Measurements from ENCODE around the gene CAPG. TPM values are rescaled to one million over a fixed set of nuclear protein-coding genes. Genes with fewer than 3 reads are reported as not detected.
"Not testable (repeated sequence)": the region's sequence is repeated elsewhere in the genome, so short reads cannot be mapped to it uniquely, and the experiment has no call there.

Gene CAPG
- total and polyA plus RNA-seq, 5 experiments from 2014 or later: 5.7 to 18.6 (median 15.7) TPM

- POLR2A ChIA-PET: interaction anchor here (0.9 kb wide), 1 partner anchor 56 kb away, joined by 3 read pairs; the partner anchor contains the start of gene TGOLN2
- Mint-ChIP-seq H3K36me3 (peaks cover 1 to 68% (median 28%) of the 10 kb centered on the region in 3 donors), H3K27ac (peak overlapping the region in 4 of 10 donors; percentile 15 to 83 (median 54)), H3K4me1 (peaks cover 0 to 9% (median 5%) of the 10 kb centered on the region in 4 donors), H3K9me3 (peaks cover 0 to 3% (median 1%) of the 10 kb centered on the region in 9 donors), H3K4me3 (no peak overlapping the region), H3K27me3 (no peaks in the 10 kb centered on the region)
- DNase-seq: no peak
- ATAC-seq: no peak
These were observed 26.3 kb downstream of the CAPG start for GRCh38 chr2:85383850-85384249.

DNA sequence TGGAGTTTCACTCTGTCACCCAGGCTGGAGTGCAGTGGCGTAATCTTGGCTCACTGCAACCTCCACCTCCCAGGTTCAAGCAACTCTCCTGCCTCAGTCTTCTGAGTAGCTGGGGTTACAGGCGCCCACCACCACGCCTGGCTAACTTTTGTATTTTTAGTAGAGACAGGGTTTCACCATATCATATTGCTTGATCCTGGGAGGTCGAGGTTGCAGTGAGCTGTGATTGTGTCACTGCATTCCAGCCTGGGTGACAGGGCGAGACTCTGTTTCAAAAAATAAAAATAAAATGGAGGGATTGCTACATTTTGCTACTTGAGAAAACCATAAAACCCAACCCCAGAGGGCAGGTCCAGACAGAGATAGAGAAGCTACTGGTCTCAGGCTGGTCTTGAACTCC is 27.0 kb downstream of the CAPG start:
- not testable (repeated sequence) for H3K9me3 Mint-ChIP-seq, H3K4me3 Mint-ChIP-seq, ATAC-seq, H3K27me3 Mint-ChIP-seq, H3K4me1 Mint-ChIP-seq, DNase-seq
- H3K27ac Mint-ChIP-seq: peak overlapping the region in 2 of 10 donors; percentile 15 to 30
- peaks cover 8 to 73% (median 35%) of the 10 kb centered on the region in 3 donors for H3K36me3 Mint-ChIP-seq
- POLR2A ChIA-PET: interaction anchor here (0.6 to 0.9 kb wide), 2 partner anchors 55 to 198 kb away, joined by 3 read pairs; partner anchors contain the start of gene TGOLN2

DNA sequence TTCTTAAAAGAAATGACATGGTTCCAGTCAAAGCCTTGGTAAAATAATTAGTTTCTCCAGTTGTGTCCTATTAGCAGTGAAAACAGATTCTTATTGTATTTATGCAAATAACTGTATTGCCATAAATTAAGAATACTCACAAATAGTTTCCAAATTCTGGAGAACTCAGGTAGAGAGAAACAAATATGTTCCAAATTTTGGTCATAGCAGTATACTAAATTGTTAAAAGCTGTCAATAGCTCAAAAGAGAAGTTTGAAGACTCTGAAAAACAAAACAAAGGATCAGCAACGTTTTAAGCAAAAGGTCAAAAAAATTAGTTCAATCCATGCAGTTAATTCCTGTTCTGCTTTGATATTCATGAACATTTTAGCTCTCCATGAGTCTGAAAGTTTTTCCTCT is 30.1 kb downstream of the CAPG start:
- Mint-ChIP-seq H3K36me3 (peaks cover 15 to 75% (median 47%) of the 10 kb centered on the region in 3 donors), H3K4me3 (no peak overlapping the region), H3K4me1 (peaks cover 0 to 7% (median 2%) of the 10 kb centered on the region in 4 donors), H3K9me3 (peaks cover 0 to 6% (median 2%) of the 10 kb centered on the region in 9 donors), H3K27me3 (no peaks in the 10 kb centered on the region), H3K27ac (no peak overlapping the region)
- POLR2A ChIA-PET: no interaction called here
- no peak for DNase-seq
- ATAC-seq: no peak

GRCh38 chr2:85378257-85378656 is 31.9 kb downstream of the CAPG start:
- Mint-ChIP-seq H3K27me3 (no peaks in the 10 kb centered on the region), H3K4me3 (no peak overlapping the region), H3K36me3 (peaks cover 15 to 72% (median 56%) of the 10 kb centered on the region in 3 donors), H3K4me1 (peaks cover 0 to 3% (median 0%) of the 10 kb centered on the region in 4 donors), H3K9me3 (peaks cover 0 to 6% (median 2%) of the 10 kb centered on the region in 9 donors), H3K27ac (no peak overlapping the region)
- no peak for DNase-seq
- POLR2A ChIA-PET: no interaction called here
- no peak for ATAC-seq

GRCh38 chr2:85377083-85377482 is 33.1 kb downstream of the CAPG start:
- Mint-ChIP-seq H3K4me3 (no peak overlapping the region), H3K27ac (no peak overlapping the region), H3K36me3 (peaks cover 15 to 69% (median 57%) of the 10 kb centered on the region in 3 donors), H3K9me3 (peaks cover 0 to 6% (median 2%) of the 10 kb centered on the region in 9 donors), H3K4me1 (peaks cover 0 to 3% (median 0%) of the 10 kb centered on the region in 4 donors), H3K27me3 (no peaks in the 10 kb centered on the region)
- POLR2A ChIA-PET: no interaction called here
- DNase-seq (no peak), ATAC-seq (no peak)

- no peak overlapping the region for H3K4me3 Mint-ChIP-seq
- POLR2A ChIA-PET: no interaction called here
- no peak overlapping the region for H3K27ac Mint-ChIP-seq
- ATAC-seq (no peak), DNase-seq (no peak)
- H3K9me3 Mint-ChIP-seq: peaks cover 0 to 6% (median 2%) of the 10 kb centered on the region in 9 donors
- H3K27me3 Mint-ChIP-seq: no peaks in the 10 kb centered on the region
- H3K36me3 Mint-ChIP-seq: peaks cover 15 to 68% (median 57%) of the 10 kb centered on the region in 3 donors
- peaks cover 0 to 3% (median 0%) of the 10 kb centered on the region in 4 donors for H3K4me1 Mint-ChIP-seq
These were observed 33.7 kb downstream of the CAPG start for GRCh38 chr2:85376291-85377065.

DNA sequence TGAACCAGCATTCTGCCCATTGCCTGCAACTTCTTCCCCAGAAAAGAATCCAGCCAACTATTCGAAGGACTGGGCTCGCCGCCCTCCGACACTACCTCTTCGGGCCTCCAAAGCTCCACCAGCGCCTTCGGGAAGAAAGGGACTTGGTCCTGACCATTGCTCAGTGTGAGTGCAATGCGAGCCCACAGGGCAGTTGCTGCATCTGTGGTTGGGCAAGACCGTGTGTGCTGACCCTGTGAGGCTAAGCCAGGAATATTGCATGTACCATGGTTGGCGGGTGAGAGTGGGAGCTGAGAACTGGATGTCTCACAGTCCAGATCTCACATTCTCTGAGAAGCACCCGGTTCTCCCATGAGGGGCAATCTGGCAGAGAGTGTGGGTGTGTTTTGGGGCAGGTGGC is 39.1 kb downstream of the CAPG start:
- POLR2A ChIA-PET: no interaction called here
- Mint-ChIP-seq H3K27me3 (no peaks in the 10 kb centered on the region), H3K27ac (no peak overlapping the region), H3K9me3 (no peaks in the 10 kb centered on the region), H3K4me1 (peaks cover 0 to 3% (median 0%) of the 10 kb centered on the region in 4 donors), H3K36me3 (peaks cover 0 to 44% (median 17%) of the 10 kb centered on the region in 3 donors), H3K4me3 (no peak overlapping the region)
- no peak for ATAC-seq
- DNase-seq: no peak

- no peak overlapping the region for H3K4me3 Mint-ChIP-seq
- no peaks in the 10 kb centered on the region for H3K27me3 Mint-ChIP-seq
- H3K27ac Mint-ChIP-seq: no peak overlapping the region
- H3K36me3 Mint-ChIP-seq: peaks cover 0 to 33% (median 12%) of the 10 kb centered on the region in 3 donors
- POLR2A ChIA-PET: interaction anchor here (0.8 to 1.2 kb wide), 2 partner anchors 43 to 169 kb away, joined by 3 to 4 read pairs; partner anchors contain the start of gene MAT2A
- H3K9me3 Mint-ChIP-seq: no peaks in the 10 kb centered on the region
- H3K4me1 Mint-ChIP-seq: no peaks in the 10 kb centered on the region
- ATAC-seq (no peak), DNase-seq (no peak)
These were observed 40.7 kb downstream of the CAPG start for GRCh38 chr2:85369500-85369899.

DNA sequence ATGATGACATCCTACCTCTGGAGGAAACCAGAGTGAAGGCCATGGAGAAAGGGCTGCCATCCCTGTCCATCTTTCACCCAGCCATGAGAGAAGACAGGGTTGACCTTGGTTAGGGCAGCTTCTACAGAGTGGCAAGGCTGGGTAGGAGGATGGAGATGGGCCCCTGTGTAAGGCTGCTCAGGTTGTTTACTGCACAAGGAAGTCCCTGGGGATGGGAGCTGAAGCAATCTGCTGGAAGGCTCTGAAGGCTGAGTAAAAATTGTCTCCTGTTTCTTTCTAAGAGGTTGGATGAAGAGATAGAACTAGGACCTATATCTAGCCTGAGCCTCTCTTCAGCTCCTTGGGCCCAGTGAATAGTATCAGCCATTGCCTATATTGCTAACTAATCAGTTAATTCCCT is 41.2 kb downstream of the CAPG start:
- H3K9me3 Mint-ChIP-seq: no peaks in the 10 kb centered on the region
- H3K4me1 Mint-ChIP-seq: no peaks in the 10 kb centered on the region
- no peak overlapping the region for H3K27ac Mint-ChIP-seq
- H3K36me3 Mint-ChIP-seq: peaks cover 0 to 31% (median 9%) of the 10 kb centered on the region in 3 donors
- DNase-seq (no peak), ATAC-seq (no peak)
- no peak overlapping the region for H3K4me3 Mint-ChIP-seq
- POLR2A ChIA-PET: interaction anchor here (1.2 kb wide), 1 partner anchor 42 kb away, joined by 4 read pairs; no protein-coding TSS in a partner anchor
- H3K27me3 Mint-ChIP-seq: no peaks in the 10 kb centered on the region

- POLR2A ChIA-PET: no interaction called here
- Mint-ChIP-seq H3K27me3 (no peaks in the 10 kb centered on the region), H3K9me3 (no peaks in the 10 kb centered on the region), H3K27ac (peak overlapping the region in 2 of 10 donors; percentile 59 to 66), H3K4me1 (no peaks in the 10 kb centered on the region), H3K4me3 (no peak overlapping the region), H3K36me3 (peaks cover 4 to 40% (median 12%) of the 10 kb centered on the region in 3 donors)
- ATAC-seq (no peak), DNase-seq (no peak)
These were observed 43.0 kb downstream of the CAPG start for GRCh38 chr2:85367180-85367579.

- DNase-seq, H3K27me3 Mint-ChIP-seq, POLR2A ChIA-PET, H3K4me3 Mint-ChIP-seq, ATAC-seq, H3K9me3 Mint-ChIP-seq: not testable (repeated sequence)
- Mint-ChIP-seq H3K27ac (peak overlapping the region in 1 of 10 donors; percentile 27), H3K36me3 (peaks cover 4 to 65% (median 26%) of the 10 kb centered on the region in 3 donors), H3K4me1 (peaks cover 6 to 14% (median 10%) of the 10 kb centered on the region in 4 donors)
These were observed 47.3 kb downstream of the CAPG start for GRCh38 chr2:85362653-85363387.

GRCh38 chr2:85357736-85358135 is 52.4 kb downstream of the CAPG start:
- H3K4me3 Mint-ChIP-seq: peak overlapping the region in 4 of 10 donors; percentile 16 to 40 (median 26)

More at GRCh38 chr2:85357736-85358135, 52.4 kb downstream of the CAPG start:
- POLR2A ChIA-PET: interaction anchor here (1.9 kb wide), 1 partner anchor 31 kb away, joined by 7 read pairs; no protein-coding TSS in a partner anchor
- ATAC-seq (no peak), DNase-seq (no peak)
- Mint-ChIP-seq H3K27me3 (no peaks in the 10 kb centered on the region), H3K36me3 (peaks cover 0 to 52% (median 26%) of the 10 kb centered on the region in 3 donors), H3K27ac (no peak overlapping the region), H3K9me3 (no peaks in the 10 kb centered on the region), H3K4me1 (peaks cover 20 to 56% (median 50%) of the 10 kb centered on the region in 4 donors)

Measured in naive thymus-derived CD8-positive, alpha-beta T cell (primary cell).